GM21576 (cell line): ENCODE data around the gene SLC26A11.
"Not testable (repeated sequence)": the region's sequence is repeated elsewhere in the genome, so short reads cannot be mapped to it uniquely, and the experiment has no call there.

Experiments used
- ATAC-seq: cut with Tn5 transposase; IDR thresholded peaks from one replicate; pipeline ENCODE4 v1.9.1; 2021; ENCODE audit warnings: mild to moderate bottlenecking, moderate library complexity; ENCODE audit not compliant: unreplicated experiment

The SLC26A11 gene

GRCh38 chr17:80259457-80260068, 39.3 kb downstream of the SLC26A11 start:
- no peak for ATAC-seq

GRCh38 chr17:80260069-80260535, 39.9 kb downstream of the SLC26A11 start:
- no peak for ATAC-seq

GRCh38 chr17:80260791-80261158, 40.5 kb downstream of the SLC26A11 start, which contains the start of gene RNF213:
Gene RNF213, plus strand, starts transcription at chr17:80260852. Its CDS starts 2,830 bp downstream, at chr17:80263682.
- ATAC-seq: no peak

- ATAC-seq: no peak
Observed at GRCh38 chr17:80261159-80261894, 41.1 kb downstream of the SLC26A11 start.

GRCh38 chr17:80261895-80262279, 41.7 kb downstream of the SLC26A11 start:
- ATAC-seq: no peak

GRCh38 chr17:80262291-80262690, 42.1 kb downstream of the SLC26A11 start:
- no peak for ATAC-seq

- no peak for ATAC-seq
Observed at GRCh38 chr17:80262775-80263244, 42.6 kb downstream of the SLC26A11 start.

- peak; percentile 33 for ATAC-seq
Observed at GRCh38 chr17:80263253-80264204, 43.3 kb downstream of the SLC26A11 start.

- no peak for ATAC-seq
Observed at GRCh38 chr17:80264205-80265075, 44.2 kb downstream of the SLC26A11 start.

- no peak for ATAC-seq
Observed at GRCh38 chr17:80265205-80266068, 45.2 kb downstream of the SLC26A11 start.

- ATAC-seq: no peak
Observed at GRCh38 chr17:80267391-80267790, 47.2 kb downstream of the SLC26A11 start.

GRCh38 chr17:80268427-80268826, 48.2 kb downstream of the SLC26A11 start:
- no peak for ATAC-seq

GRCh38 chr17:80269405-80269807, 49.2 kb downstream of the SLC26A11 start:
- ATAC-seq: no peak

- ATAC-seq: no peak
Observed at GRCh38 chr17:80270104-80270503, 49.9 kb downstream of the SLC26A11 start.

GRCh38 chr17:80270836-80271235, 50.6 kb downstream of the SLC26A11 start:
- no peak for ATAC-seq

- ATAC-seq: no peak
Observed at GRCh38 chr17:80272366-80272765, 52.1 kb downstream of the SLC26A11 start.

- ATAC-seq: no peak
Observed at GRCh38 chr17:80274331-80274730, 54.1 kb downstream of the SLC26A11 start.

- ATAC-seq: no peak
Observed at GRCh38 chr17:80274871-80275449, 54.7 kb downstream of the SLC26A11 start.

GRCh38 chr17:80275857-80276256, 55.6 kb downstream of the SLC26A11 start:
- ATAC-seq: not testable (repeated sequence)
